C4-2B (cell line): ENCODE data around the gene PPIG.

Experiments
- H3K27ac ChIP-seq: fragments of 450-650 bp; 2 replicates; pipeline ENCODE4 v1.5.1; 2017
- ZFX ChIP-seq: fragments of 450-650 bp; IDR thresholded peaks from 2 replicates; pipeline ENCODE4 v1.6.1; 2017
- TF ChIP-seq, protein P1 (sequence below): fragments of 450-650 bp; conservative IDR thresholded peaks from 2 replicates; pipeline ENCODE4 v1.5.1; 2017; ENCODE audit warnings: mild to moderate bottlenecking

PPIG gene

DNA sequence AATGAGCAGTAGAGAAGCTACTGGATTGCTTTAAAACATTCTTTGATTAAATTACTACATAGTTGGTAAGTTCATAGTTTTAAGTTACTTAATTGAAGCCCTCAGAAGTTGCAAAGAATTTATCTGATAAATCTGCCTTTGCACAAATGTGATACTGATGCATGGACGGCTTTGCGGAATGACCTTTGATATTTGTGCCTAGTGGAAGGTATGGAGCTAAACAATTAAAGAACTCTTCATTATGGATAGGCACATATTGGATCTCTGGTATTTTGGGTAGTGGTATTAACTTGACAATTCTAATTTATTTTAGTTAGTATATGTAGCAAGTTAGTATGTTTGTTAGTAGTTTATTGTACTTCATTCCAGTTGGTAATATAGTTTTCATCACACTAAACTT, 56.0 kb downstream of the PPIG start:
- TF ChIP-seq ZFX: no peak
- TF ChIP-seq, protein P1, sequence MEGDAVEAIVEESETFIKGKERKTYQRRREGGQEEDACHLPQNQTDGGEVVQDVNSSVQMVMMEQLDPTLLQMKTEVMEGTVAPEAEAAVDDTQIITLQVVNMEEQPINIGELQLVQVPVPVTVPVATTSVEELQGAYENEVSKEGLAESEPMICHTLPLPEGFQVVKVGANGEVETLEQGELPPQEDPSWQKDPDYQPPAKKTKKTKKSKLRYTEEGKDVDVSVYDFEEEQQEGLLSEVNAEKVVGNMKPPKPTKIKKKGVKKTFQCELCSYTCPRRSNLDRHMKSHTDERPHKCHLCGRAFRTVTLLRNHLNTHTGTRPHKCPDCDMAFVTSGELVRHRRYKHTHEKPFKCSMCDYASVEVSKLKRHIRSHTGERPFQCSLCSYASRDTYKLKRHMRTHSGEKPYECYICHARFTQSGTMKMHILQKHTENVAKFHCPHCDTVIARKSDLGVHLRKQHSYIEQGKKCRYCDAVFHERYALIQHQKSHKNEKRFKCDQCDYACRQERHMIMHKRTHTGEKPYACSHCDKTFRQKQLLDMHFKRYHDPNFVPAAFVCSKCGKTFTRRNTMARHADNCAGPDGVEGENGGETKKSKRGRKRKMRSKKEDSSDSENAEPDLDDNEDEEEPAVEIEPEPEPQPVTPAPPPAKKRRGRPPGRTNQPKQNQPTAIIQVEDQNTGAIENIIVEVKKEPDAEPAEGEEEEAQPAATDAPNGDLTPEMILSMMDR: no peak
- no peak overlapping the region for H3K27ac ChIP-seq

GRCh38 chr2:169641464-169641863, 57.3 kb downstream of the PPIG start:
- TF ChIP-seq, protein P1: no peak
- no peak for TF ChIP-seq ZFX
- no peak overlapping the region for H3K27ac ChIP-seq

- TF ChIP-seq, protein P1: no peak
- no peak for TF ChIP-seq ZFX
- H3K27ac ChIP-seq: no peak overlapping the region
Observed at GRCh38 chr2:169644173-169644572, 60.0 kb downstream of the PPIG start.

- H3K27ac ChIP-seq: no peak overlapping the region
- TF ChIP-seq, protein P1: no peak
- no peak for TF ChIP-seq ZFX
Observed at GRCh38 chr2:169647496-169647895, 63.3 kb downstream of the PPIG start.

- no peak overlapping the region for H3K27ac ChIP-seq
- TF ChIP-seq, protein P1: no peak
- no peak for TF ChIP-seq ZFX
Observed at GRCh38 chr2:169649278-169649677, 65.1 kb downstream of the PPIG start.

- no peak overlapping the region for H3K27ac ChIP-seq
- TF ChIP-seq ZFX: no peak
- TF ChIP-seq, protein P1: no peak
Observed at GRCh38 chr2:169653636-169654035, 69.5 kb downstream of the PPIG start.

DNA sequence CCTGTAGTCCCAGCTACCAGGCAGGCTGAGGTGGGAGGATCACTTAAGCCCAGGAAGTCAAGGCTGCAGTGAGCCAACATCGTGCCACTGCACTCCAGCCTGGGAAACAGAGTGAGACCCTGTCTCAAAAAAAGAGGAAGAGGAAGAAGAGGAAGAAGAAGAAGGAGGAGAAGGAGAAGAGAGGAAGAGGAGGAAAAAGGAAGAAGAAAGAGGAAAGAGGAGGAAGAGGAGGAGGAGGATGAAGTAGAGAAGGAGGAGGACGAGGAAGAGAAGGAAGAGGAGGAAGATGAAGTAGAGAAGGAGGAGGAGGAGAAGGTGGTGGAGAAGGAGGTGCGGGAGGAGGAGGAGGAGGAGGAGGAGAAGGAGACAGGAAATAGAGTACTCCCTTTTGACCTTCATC, 72.0 kb downstream of the PPIG start:
- no peak overlapping the region for H3K27ac ChIP-seq
- TF ChIP-seq, protein P1: no peak
- TF ChIP-seq ZFX: no peak
